A673 (cell line): ENCODE measurements around the gene RAB26.
"Not testable (repeated sequence)": the region's sequence is repeated elsewhere in the genome, so short reads cannot be mapped to it uniquely, and the experiment has no call there.

Source experiments
- CTCF ChIP-seq: fragments of 300-800, 200-600 bp; sonication (generic); conservative IDR thresholded peaks from 2 replicates; pipeline ENCODE4 v1.5.1; 2017; ENCODE audit warnings: low read depth, mild to moderate bottlenecking, antibody characterized with exemption, low read length, moderate library complexity, mixed read lengths
- EZH2 ChIP-seq: fragments of 200-600 bp; sonication (generic); IDR thresholded peaks from 2 replicates; pipeline ENCODE4 v1.6.1; 2017; ENCODE audit warnings: borderline replicate concordance, low read depth, mild to moderate bottlenecking, mixed read lengths, antibody characterized with exemption, low read length; ENCODE audit not compliant: poor library complexity, severe bottlenecking

GRCh38 chr16:2123706-2124376 is 24.6 kb upstream of the RAB26 start:
- not testable (repeated sequence) for TF ChIP-seq CTCF, EZH2
